ENCODE data around the gene TGFA.

Gene TGFA

DNA sequence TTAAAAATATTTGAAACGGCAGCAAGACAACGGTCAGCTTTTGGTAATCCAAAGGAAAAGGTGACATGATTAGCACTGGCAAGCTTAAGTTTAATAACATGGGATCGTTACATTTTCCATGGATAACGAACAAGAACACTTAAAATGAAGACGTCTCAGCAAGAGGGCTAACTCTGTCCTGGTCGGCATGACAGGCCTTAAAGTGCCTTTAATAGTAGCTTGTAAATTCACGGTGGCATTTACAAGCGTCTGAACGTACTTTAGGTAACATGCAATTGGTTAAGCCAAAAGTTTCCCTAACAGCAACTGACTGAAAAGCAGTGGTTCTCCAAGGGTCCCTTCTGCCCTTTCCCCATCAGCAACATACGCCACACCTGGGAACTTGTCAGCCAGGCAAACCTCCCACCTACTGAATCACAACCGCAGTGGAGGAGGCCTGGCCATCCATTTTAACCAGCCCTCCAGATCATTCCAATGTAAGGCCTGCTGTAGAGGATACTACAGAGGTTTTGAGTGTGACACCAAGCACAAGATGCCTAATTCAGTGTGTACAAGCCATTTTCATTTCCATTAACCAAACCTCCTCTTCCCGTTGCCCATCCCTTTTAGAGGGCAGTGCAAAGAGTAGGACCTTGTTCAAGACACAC is 4.4 kb downstream of the TGFA start:
- TF ChIP-seq, protein P1, sequence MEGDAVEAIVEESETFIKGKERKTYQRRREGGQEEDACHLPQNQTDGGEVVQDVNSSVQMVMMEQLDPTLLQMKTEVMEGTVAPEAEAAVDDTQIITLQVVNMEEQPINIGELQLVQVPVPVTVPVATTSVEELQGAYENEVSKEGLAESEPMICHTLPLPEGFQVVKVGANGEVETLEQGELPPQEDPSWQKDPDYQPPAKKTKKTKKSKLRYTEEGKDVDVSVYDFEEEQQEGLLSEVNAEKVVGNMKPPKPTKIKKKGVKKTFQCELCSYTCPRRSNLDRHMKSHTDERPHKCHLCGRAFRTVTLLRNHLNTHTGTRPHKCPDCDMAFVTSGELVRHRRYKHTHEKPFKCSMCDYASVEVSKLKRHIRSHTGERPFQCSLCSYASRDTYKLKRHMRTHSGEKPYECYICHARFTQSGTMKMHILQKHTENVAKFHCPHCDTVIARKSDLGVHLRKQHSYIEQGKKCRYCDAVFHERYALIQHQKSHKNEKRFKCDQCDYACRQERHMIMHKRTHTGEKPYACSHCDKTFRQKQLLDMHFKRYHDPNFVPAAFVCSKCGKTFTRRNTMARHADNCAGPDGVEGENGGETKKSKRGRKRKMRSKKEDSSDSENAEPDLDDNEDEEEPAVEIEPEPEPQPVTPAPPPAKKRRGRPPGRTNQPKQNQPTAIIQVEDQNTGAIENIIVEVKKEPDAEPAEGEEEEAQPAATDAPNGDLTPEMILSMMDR (IDR thresholded peaks at IDR 0.05; ENCODE audit: low read depth, low read length) = no peak
- H3K4me3 ChIP-seq (replicated peaks in 1 of 2; ENCODE audit: low read depth in 2 of 2, low read length in 2 of 2) = no peak overlapping the region
- DNase-seq (ENCODE audit: low read depth in 2 of 2) = no peak

DNA sequence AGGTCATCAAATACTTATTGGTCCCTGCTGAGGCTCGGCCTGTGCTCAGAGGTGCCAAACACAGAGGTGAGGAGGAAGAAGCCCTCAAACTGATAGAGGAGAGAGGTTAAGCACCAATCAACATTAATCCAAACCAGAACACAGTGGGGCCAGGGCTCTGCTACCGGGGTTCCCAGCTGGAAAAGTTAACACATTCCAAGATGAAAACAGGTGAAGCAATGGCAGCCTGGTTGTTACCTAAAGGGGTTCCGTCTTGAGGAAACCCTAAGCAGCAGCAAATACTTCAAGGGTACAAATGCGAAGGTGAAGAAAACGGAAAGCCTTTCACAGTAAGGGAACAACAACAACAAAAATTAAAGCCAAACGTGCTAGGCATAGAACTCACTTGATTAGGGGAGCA is 5.4 kb downstream of the TGFA start:
- H3K4me3 ChIP-seq (replicated peaks in 1 of 2; ENCODE audit: low read depth in 2 of 2, low read length in 2 of 2) = no peak overlapping the region
- DNase-seq (ENCODE audit: low read depth in 2 of 2) = no peak
- TF ChIP-seq, protein P1 (IDR thresholded peaks at IDR 0.05; ENCODE audit: low read depth, low read length) = no peak

DNA sequence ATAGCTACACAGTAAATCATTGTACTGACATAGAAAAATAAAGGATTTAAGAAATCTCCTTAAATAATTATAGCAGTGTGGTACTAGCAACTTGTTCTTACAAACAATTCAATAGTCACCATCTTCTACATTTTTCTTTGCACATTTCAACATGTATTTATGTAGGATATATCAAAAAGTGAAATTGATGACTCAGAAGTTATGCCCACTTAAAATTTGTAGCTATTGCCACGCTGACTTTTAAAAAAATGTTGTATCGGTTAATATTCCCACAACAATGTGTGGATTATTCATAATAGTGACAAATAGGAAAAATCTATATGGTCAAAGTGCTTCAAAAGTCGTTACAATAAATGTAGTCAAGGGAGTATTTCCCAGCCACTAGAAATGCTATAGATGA is 6.7 kb downstream of the TGFA start:
- no peak overlapping the region for H3K4me3 ChIP-seq (replicated peaks in 1 of 2; ENCODE audit: low read depth in 2 of 2, low read length in 2 of 2)
- TF ChIP-seq, protein P1 (IDR thresholded peaks at IDR 0.05; ENCODE audit: low read depth, low read length) = no peak
- no peak for DNase-seq (ENCODE audit: low read depth in 2 of 2)

- TF ChIP-seq, protein P1 (IDR thresholded peaks at IDR 0.05; ENCODE audit: low read depth, low read length) = no peak
- no peak for DNase-seq (ENCODE audit: low read depth in 2 of 2)
- no peak overlapping the region for H3K4me3 ChIP-seq (replicated peaks in 1 of 2; ENCODE audit: low read depth in 2 of 2, low read length in 2 of 2)
These were observed 7.2 kb downstream of the TGFA start for GRCh38 chr2:70546376-70546775.

GRCh38 chr2:70541481-70542020 is 12.1 kb downstream of the TGFA start:
- no peak for DNase-seq (ENCODE audit: low read depth in 2 of 2)
- H3K4me3 ChIP-seq (replicated peaks in 1 of 2; ENCODE audit: low read depth in 2 of 2, low read length in 2 of 2) = no peak overlapping the region
- TF ChIP-seq, protein P1 (IDR thresholded peaks at IDR 0.05; ENCODE audit: low read depth, low read length) = no peak

GRCh38 chr2:70537840-70538239 is 15.8 kb downstream of the TGFA start:
- TF ChIP-seq, protein P1 (IDR thresholded peaks at IDR 0.05; ENCODE audit: low read depth, low read length) = no peak
- DNase-seq (ENCODE audit: low read depth in 2 of 2) = no peak
- no peak overlapping the region for H3K4me3 ChIP-seq (replicated peaks in 1 of 2; ENCODE audit: low read depth in 2 of 2, low read length in 2 of 2)
